ENCODE results near the gene DLST.

DLST gene

GRCh38 chr14:74860899-74861733, 20.6 kb upstream of the DLST start:
- peak; percentile 86 for DNase-seq

- DNase-seq = no peak
Observed at GRCh38 chr14:74861734-74862090, 20.0 kb upstream of the DLST start.

DNA sequence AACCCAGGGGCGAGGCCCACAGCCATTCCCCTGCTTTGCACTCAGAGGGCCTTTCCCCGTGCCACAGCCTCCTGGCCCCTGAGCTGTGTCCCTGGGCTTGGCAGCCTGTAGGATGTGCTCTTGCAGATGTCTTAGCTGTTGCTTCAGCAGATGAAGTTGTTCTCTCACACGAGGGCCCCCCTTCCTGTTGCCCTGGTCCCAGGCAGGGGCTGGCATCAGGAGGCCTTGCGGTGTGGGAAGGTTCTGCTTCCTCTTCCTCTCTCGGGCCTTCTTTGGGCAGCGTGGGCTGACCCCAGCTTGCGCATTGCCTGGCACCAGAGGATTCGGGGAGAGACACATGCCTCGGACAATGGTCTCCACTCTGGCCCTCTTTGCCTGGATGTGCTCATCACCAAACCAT, 18.4 kb upstream of the DLST start:
- DNase-seq = no peak

DNA sequence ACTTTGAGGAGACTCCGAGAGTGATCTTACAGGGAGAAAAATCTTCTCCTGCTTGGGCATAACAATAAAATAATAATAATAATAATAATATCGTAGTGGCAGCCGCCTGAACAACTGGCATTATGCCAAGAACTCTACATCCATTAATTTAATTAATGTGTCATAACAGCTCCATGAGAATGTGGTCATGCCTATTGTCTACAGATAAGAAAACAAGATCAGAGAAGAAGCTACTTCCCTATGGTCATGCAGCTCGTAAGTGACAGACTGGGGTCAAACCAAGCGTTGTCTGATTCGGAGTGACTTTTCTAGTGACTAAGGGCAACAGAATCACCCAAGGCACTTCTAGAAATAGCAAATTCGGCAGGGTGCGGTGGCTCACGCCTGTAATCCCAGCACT, 17.5 kb upstream of the DLST start:
- DNase-seq = no peak

DNA sequence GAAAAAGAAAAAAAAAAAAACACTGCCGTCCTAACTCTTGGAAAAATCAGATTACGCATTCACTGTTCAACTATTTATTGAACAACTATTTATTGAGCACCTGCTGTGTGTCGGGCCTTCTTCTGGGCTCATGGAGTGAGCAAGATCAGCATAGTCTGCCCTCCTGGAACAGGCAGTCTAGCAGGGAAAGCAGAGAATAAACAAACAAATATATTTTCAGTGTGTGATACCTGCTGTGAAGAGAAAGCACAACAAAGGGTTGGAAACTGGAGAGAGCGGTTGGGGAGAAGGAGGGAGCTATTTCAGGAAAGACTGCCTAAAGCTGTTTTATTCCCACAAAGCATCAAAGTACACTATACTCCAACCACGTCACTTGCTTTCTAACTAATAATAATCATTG, 16.6 kb upstream of the DLST start:
- DNase-seq = no peak

DNA sequence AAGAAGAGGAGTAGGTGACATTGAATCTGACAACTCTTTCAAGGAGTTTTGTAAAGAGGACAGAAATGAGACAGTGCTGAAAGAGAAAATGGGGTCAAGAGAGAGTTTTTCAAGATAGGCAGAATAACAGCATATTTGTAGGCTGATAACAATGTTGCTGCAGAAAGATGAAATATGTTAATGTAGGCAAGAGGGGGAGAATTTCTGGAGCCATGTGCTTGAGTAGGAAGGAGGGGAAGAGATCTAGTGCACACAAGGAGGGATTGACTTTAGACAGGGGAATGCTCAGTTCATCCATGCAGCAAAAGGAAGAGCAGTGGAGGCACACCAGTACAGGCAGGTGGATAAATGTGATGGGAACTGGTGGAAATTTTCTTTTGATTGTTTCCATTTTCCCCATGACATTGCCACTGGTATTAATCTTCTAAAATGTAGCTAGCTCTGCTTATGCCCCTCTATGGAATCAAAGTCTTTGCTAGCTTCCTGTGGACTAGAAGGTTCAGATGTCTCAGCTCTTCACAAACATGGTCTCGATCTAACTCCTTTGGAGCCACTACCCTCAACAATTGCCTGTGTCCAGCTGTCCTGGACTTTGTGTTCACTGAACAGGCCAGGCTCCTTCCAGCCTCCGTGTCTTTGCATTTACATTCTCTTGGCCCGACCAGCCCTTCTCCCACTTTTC, 14.9 kb upstream of the DLST start:
- no peak for DNase-seq

- peak; percentile 43 for DNase-seq
Observed at GRCh38 chr14:74867673-74868072, 14.0 kb upstream of the DLST start.

DNA sequence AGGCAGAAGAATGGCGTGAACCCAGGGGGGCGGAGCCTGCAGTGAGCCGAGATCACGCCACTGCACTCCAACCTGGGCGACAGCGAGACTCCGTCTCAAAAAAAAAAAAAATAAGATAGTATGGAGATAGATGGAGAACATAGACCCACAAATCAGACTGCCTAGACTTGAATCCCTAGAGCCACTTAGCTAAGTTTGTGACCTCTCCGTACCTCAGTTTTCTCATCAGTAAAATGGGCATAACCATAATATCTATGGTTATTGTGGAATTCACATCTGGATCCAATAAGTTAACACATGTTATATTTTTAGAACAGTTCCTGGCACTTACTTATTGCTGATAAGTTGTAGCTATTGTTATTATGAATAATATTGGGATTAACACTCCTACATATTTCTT, 13.0 kb upstream of the DLST start:
- DNase-seq = no peak

DNA sequence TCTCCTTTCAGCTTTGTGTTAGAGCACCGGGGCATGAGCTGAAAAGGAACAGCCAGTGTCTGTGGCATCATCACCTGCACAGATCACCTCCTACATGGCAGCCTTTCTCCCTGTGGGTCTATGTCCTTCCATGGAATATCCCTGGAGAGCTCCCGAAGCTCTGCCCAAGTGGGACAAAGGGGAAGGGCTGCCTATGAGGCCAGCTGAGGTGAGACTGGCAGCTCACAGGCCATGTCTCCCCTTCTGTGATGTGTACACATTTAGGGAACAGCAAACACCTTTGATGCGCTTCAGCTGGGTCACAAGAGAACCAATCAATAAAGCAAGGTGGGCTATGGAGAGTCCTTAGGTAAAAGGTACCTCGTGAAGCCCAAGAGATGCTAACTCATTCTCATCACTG, 9.9 kb upstream of the DLST start:
- no peak for DNase-seq

DNA sequence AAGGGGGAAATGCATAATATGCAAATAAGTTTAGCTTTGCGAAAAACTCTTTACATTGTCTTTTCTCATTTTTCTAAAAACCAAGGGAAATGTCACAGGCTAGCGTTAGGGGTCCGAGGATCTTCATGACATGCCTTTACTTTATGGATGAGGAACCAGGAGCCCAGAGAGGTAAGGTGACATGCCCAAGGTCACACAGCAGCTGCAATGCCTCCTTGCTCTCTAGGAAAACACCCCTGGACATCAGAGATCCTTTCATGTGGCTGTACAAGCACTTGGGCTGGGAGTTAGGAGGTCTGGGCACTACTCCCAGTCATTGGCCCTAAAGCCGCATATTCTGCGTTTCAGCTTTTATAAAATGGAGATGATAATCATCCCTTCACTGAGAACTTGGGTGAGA, 6.5 kb upstream of the DLST start:
- no peak for DNase-seq

DNA sequence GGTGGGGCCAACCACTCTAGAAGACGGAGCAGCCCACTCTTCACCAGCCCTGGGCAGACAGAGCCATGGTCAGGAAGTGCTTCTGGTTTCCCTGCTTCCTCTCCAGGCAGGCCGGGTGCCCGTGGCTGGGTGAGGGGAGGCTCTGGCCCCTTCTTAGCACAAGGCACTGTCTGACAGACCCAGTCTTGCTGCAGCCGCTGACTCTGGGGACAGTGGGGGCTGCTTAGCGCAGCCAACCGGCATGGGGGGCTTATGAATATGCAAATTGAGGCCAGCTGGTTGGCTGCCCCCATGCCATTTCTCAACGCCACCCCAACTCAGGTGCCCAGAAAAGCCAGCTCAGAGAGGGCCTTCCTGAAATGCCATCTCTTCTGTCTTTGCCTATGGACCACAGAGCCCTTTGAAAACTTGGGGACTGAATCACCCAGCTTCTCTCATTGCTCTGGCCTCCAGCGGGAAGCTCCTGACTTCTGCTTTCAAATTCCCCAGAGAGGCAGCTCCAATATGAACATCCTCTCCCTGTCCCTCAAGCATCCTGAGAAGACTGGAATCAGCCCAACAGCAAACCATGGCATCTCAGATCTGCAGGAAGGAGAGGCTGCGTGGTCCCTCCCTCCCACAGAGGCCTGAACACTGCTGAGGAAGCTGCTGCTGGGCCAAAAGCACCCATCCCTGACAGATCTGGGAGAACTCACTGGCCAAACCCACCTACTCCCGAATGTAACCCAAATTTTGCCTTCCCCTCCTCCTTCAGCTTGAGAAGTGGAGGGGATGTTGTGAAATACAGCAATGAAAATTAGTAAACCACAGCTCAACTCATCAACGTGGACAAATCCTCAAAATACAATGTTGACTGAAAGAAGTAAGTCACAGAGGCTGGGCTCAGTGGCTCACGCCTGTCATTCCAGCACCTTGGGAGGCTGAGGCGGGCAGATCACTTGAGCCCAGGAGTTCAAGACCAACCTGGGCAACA, 5.5 kb upstream of the DLST start, which contains the start of gene PROX2:
TSS of gene PROX2 (minus strand) at position 205 of the 973 bp plus-strand sequence. CDS start 12,311 bp downstream, outside the sequence.
- DNase-seq = no peak

DNA sequence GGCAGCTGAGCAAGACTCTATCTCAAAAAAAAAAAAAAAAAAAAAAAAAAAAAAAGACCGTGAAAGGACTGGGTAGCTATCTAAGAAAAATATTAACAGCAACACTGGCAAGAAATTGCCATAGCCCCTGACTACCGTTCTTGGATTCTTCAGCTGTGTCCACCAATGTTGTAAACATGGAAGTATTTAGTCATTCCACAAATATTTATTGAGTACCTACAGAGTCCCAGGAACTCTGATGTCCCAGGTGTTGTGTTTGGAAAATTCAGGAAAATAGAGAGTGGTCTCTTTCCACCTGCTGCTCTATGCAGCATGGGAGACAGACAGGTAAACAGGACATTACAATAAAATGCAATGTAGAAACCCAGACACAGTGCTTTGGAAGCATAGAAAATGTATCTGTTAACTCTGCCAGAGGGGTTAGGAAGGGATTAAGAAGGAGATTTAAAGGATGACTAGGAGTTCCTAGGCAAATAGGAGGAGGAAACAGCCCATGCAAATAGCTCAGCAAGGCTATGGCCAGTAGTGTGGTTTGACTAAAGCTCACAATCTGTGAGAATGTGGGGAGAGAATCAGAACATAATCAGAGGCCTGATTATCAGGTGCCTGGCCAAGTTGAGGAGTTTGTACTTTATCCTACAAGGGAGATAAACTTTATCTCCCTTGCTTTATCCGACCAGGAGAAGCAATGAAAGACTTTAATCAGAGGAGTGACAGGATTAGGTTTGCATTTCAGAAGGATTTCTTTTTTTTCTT, 2.1 kb upstream of the DLST start:
- DNase-seq = no peak

DNA sequence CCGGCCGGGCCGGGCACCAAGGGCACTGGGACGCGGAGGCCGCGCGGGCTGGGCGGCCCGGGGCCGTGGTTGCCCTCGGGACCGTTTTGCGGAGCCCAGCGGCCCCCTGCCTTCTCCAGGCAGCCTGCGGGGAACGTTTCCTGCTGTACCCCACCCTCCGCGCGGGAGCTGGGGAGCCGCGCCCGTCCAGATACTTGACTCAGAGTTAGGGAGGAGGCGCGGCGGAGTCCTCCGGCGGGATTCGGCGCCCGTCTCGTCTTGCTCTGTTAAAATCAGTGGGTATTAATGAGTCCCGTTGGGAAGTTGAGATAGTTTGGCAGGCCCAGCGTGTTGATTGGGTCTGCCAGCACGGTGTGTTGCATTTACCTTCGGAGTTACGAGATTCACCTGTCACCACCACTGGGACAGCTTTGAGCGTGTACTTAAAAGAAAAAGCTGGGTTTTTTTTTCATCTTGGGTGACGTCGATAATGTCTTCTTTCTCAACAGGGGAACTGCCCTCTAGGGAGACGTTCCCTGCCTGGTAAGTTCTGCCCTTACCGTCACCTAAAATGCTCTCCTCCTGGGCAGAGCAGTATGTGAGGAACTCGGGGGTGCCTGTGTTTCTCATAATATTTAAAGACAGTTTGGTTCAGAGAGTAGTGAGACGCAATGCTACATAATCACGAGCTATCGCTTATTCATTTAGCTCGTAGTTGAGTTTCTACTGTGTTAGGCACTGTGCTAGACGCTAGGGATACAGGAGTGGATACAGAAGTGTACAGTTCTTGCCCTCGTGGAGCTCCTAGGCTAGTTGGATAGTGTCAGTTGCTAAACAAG, 596 bp downstream of the DLST start:
- peak; percentile 29 for DNase-seq

DNA sequence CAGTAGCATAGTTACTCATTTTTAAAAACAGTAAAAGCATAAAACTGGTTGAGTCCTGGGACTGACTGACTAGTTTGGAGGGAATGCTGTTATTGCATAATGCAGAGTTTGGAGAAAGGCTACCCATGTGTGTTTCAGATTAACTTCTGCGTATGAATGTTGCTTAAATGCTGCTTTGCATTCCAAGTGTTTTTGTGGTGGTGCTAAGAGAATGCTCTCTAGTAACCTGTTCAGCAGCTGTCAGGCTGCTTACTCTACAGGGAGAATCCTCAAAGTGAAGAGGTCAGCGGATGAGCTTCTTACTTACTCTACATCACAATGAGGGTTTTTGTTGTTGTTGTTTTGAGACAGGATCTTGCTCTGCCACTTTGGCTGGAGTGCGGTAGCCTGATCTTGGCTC, 4.3 kb downstream of the DLST start:
- DNase-seq = no peak

DNA sequence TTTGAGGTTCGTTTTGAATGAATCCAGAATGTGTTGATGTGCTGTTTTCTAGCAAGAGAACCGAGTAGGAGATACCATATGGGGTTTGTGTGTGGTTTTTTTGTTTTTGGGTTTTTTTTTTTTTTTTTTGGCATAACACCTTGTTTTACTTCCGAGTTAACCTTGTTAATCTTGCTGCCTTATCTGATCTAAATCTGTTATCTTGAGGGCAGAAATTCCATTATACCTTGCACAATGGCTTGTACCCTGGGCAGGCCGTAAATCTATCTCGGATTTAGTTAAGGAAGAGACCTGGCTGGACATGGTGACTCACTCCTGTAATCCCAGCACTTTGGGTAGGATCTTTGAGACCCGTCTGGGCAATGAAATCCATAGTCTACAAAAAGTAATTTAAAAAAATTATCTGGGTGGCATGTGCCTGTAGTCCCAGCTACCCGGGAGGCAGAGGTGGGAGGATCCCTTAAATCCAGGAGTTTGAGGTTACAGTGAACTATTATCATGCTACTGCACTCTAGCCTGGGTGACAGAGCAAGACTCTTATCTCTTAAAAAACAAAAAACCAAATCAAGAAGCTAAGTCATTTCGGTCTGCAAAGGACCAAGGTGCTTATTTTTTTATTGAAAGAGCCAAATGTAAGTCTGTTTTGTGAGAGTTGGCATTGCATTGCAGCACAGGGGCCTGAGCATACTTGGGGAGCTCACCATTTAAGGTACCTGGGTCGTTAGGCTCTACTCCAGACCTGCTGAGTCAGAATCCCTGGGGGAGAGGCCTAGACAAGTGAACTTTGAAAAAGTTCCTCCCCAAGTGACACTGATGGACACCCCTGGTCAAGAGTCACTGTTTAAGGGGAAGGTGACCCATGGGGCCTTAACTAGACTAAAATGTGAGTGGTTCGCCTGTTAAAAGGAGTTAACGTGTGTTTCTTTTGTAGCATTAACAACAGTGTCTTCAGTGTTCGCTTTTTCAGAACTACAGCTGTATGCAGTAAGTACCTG, 6.7 kb downstream of the DLST start:
- DNase-seq = no peak

- DNase-seq = no peak
Observed at GRCh38 chr14:74890262-74890661, 8.5 kb downstream of the DLST start.

- DNase-seq = no peak
Observed at GRCh38 chr14:74891870-74892269, 10.2 kb downstream of the DLST start.

DNA sequence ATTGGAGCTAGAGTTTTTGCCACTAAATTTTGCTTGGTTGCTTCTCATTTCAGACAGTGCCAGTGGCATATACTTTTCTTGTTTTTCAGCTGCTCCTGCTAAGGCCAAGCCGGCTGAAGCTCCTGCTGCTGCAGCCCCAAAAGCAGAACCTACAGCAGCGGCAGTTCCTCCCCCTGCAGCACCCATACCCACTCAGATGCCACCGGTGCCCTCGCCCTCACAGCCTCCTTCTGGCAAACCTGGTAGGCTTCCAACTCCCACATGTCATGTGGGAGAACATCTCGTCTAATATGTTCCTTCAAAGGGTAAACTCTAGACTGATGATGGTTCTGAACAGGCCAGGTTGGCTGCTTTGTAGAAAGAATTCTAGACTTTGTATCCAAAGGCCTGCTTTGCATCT, 11.0 kb downstream of the DLST start:
- DNase-seq = no peak

DNA sequence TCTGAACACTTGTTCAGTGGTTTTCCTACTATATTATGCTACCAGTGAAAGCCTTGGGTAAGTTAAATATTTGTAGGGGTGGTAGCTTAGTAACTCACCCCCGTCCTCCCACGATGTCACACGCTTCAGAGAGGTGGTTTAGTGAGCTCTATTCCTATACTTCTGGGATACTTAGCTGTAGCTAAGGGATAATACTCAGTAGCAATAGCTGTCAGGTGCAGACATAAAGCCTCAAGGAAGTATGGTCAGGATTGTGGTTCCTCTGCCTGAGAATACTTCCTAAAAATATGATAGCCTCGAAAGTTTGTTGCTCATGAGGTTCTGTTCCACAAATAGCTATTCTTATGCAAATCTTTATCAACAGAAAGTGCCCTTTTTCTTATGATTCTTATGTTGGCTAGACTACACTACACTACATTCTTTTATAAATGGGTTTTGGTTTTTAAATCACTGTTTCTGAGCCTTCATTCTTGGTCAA, 11.9 kb downstream of the DLST start:
- DNase-seq = no peak

DNA sequence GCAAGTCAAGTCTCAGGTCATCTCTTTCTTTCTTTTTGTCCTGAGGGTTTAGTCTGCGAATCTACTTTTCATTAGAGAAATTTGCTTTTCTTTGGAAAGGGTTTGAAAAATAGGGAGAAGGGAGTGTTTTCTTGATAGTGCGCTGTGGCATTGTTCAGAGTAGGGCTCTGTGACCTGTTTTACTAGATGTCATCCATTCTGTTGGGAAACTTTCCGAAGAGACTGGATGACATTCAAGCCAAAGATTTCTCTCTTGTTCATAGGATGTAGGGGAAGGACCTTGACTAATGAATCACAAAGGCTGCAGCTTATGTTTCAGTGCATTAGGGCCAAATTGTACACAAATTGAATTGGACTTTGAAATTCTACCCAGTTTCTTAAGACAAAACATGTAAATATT, 14.7 kb downstream of the DLST start:
- no peak for DNase-seq
